Measurements from ENCODE around the gene DPYD.

DNA sequence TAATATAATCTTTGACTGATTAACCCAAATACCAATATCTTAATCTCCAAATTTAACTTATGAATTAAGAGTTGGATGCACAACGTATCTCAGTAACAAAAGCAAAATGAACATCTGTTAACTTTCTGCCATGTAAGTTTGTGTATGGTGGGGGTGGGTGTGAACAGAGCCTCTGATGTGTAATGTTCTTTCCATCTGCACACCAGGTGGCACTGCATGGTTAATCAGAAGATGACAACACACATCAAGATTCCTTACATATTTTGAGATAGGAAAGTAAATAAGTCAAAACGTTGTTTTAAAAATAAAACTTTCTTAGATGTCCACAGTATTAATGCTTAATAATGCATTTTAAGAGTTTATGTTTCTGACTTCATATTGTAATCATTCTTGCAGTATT lies 251.9 kb downstream of the DPYD start:
- TF ChIP-seq, protein P1, sequence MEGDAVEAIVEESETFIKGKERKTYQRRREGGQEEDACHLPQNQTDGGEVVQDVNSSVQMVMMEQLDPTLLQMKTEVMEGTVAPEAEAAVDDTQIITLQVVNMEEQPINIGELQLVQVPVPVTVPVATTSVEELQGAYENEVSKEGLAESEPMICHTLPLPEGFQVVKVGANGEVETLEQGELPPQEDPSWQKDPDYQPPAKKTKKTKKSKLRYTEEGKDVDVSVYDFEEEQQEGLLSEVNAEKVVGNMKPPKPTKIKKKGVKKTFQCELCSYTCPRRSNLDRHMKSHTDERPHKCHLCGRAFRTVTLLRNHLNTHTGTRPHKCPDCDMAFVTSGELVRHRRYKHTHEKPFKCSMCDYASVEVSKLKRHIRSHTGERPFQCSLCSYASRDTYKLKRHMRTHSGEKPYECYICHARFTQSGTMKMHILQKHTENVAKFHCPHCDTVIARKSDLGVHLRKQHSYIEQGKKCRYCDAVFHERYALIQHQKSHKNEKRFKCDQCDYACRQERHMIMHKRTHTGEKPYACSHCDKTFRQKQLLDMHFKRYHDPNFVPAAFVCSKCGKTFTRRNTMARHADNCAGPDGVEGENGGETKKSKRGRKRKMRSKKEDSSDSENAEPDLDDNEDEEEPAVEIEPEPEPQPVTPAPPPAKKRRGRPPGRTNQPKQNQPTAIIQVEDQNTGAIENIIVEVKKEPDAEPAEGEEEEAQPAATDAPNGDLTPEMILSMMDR (IDR thresholded peaks at IDR 0.05 in 2 of 3, conservative IDR thresholded peaks at IDR 0.05 in 1 of 3; ENCODE audit: control insufficient read depth in 2 of 3, extremely low read depth in 1 of 3, insufficient read depth in 1 of 3, low read depth in 3 of 3, low read length in 3 of 3) = peak in 2 of 3 experiments; percentile 19 to 37; a peak in 2 of 6 replicates
- TF ChIP-seq RFX5 (IDR thresholded peaks at IDR 0.05; ENCODE audit: low read depth, low read length) (no peak), ZNF24 (IDR thresholded peaks at IDR 0.05) (no peak), NFIC (IDR thresholded peaks at IDR 0.05; ENCODE audit: low read depth, low read length) (no peak), CEBPB (IDR thresholded peaks at IDR 0.05; ENCODE audit: borderline replicate concordance in 1 of 2, low read depth in 2 of 2, low read length in 2 of 2) (no peak), YBX1 (IDR thresholded peaks at IDR 0.05) (no peak), EP300 (IDR thresholded peaks at IDR 0.05; ENCODE audit: borderline replicate concordance in 1 of 2, control insufficient read depth in 1 of 2, low read depth in 2 of 2, low read length in 2 of 2) (no peak), YY1 (IDR thresholded peaks at IDR 0.05; ENCODE audit: low read depth, low read length) (no peak), ESRRA (IDR thresholded peaks at IDR 0.05; ENCODE audit: low read length) (no peak), MYC (IDR thresholded peaks at IDR 0.05; ENCODE audit: insufficient read depth, insufficient read length, insufficient replicate concordance, low read length, severe bottlenecking) (no peak), LARP7 (IDR thresholded peaks at IDR 0.05) (no peak)
- TF ChIP-seq, protein P2, sequence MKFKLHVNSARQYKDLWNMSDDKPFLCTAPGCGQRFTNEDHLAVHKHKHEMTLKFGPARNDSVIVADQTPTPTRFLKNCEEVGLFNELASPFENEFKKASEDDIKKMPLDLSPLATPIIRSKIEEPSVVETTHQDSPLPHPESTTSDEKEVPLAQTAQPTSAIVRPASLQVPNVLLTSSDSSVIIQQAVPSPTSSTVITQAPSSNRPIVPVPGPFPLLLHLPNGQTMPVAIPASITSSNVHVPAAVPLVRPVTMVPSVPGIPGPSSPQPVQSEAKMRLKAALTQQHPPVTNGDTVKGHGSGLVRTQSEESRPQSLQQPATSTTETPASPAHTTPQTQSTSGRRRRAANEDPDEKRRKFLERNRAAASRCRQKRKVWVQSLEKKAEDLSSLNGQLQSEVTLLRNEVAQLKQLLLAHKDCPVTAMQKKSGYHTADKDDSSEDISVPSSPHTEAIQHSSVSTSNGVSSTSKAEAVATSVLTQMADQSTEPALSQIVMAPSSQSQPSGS (IDR thresholded peaks at IDR 0.05; ENCODE audit: low read length) = no peak
- TF ChIP-seq, protein P3, sequence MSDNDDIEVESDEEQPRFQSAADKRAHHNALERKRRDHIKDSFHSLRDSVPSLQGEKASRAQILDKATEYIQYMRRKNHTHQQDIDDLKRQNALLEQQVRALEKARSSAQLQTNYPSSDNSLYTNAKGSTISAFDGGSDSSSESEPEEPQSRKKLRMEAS (IDR thresholded peaks at IDR 0.05; ENCODE audit: low read depth, low read length) = no peak

Data from GM12878 (cell line).